ENCODE results near the gene CAST. TPM values are rescaled to one million over a fixed set of nuclear protein-coding genes. Genes with fewer than 3 reads are reported as not detected.

The CAST gene
- total RNA-seq, 4 donors from 2014 or later, result 292 to 347 (median 320) TPM

DNA sequence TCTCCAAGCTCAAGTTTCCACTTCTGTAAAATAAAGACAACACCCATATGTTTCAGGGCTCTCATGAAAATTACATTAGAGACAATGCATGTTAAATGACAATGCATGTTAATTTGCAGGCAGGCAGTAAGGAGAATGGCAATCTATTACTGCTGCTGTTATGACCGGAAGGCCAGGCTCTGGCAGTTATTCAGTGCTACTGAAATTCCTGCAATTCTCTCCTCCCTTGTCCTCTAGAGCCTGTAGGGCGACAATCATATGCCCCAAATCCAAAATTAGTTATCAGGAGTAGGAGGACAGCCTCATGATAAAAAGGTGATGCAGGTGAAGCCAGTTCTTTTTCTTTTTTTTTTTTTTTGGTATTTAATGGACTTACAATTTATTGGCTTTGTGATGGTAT is 42.2 kb upstream of the CAST start:
- ATAC-seq, result no peak
- H3K27ac ChIP-seq, result no peak overlapping the region
- WGBS, 2 donors (ENCODE audit: low coverage in 1 of 2), result 77 to 90% methylated on average over 2 of the region's 2 CpGs

DNA sequence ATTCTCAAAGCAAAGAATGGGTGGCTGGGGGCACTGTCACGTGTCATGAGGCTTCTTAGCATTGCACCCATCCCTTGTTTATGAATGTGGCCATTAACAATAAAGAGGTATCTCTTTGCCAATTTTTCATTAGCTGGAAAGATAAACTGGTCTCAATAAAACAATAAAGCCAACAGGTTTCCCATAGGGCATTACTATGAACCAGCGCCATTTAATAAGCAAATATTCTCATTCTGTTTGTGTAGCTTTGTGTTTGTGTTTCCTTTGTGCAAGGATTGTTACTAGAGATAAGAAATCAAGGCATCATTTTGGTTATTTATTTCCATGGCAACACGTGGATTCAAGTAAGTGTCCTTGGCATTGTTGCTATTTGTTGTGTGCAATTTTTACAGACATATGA is 37.6 kb upstream of the CAST start:
- H3K9me3 ChIP-seq, result no peaks in the 10 kb centered on the region
- H3K36me3 ChIP-seq, result no peaks in the 10 kb centered on the region
- no peak overlapping the region for H3K4me3 ChIP-seq
- TF ChIP-seq, protein P1, sequence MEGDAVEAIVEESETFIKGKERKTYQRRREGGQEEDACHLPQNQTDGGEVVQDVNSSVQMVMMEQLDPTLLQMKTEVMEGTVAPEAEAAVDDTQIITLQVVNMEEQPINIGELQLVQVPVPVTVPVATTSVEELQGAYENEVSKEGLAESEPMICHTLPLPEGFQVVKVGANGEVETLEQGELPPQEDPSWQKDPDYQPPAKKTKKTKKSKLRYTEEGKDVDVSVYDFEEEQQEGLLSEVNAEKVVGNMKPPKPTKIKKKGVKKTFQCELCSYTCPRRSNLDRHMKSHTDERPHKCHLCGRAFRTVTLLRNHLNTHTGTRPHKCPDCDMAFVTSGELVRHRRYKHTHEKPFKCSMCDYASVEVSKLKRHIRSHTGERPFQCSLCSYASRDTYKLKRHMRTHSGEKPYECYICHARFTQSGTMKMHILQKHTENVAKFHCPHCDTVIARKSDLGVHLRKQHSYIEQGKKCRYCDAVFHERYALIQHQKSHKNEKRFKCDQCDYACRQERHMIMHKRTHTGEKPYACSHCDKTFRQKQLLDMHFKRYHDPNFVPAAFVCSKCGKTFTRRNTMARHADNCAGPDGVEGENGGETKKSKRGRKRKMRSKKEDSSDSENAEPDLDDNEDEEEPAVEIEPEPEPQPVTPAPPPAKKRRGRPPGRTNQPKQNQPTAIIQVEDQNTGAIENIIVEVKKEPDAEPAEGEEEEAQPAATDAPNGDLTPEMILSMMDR (IDR thresholded peaks at IDR 0.05), result no peak
- TF ChIP-seq EP300 (IDR thresholded peaks at IDR 0.05) (no peak), POLR2AphosphoS5 (IDR thresholded peaks at IDR 0.05) (no peak)
- no peak for ATAC-seq
- H3K27me3 ChIP-seq, result no peaks in the 10 kb centered on the region
- H3K4me1 ChIP-seq, result no peaks in the 10 kb centered on the region
- no peak overlapping the region for H3K27ac ChIP-seq
- 65 to 81% methylated on average over 3 of the region's 3 CpGs for WGBS, 2 donors (ENCODE audit: low coverage in 1 of 2)

More for the DNA sequence above, 42.2 kb upstream of the CAST start:
- no peaks in the 10 kb centered on the region for H3K27me3 ChIP-seq
- peaks cover 0 to 6% (median 0%) of the 10 kb centered on the region in 3 donors for H3K4me1 ChIP-seq
- no peak for TF ChIP-seq POLR2A (IDR thresholded peaks at IDR 0.05)
- no peak for TF ChIP-seq POLR2AphosphoS5 (IDR thresholded peaks at IDR 0.05)
- TF ChIP-seq, protein P1 (IDR thresholded peaks at IDR 0.05), result no peak
- no peak for TF ChIP-seq EP300 (IDR thresholded peaks at IDR 0.05)
- no peaks in the 10 kb centered on the region for H3K36me3 ChIP-seq
- H3K4me3 ChIP-seq, result no peak overlapping the region
- H3K9me3 ChIP-seq, result no peaks in the 10 kb centered on the region

DNA sequence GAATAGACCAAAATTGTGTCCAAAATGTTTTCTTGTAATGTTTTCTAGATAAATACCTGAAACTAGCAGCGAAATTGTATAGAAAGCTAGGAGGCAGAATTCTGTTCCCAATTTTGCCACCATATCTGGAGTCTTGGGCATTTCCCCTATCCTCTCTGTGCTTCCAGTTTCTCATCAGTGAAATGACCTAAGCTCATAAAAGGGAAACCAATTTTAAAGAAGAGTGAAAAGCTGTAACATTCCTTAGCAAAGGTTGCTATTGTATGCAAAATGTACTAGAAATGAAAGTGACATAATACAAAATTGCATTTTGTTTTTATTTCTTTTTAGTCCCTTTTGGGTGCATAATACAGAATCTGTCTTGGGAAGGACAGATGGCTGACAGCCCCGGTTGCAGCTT is 36.8 kb upstream of the CAST start:
- Histone ChIP-seq H3K9me3 (no peaks in the 10 kb centered on the region), H3K4me3 (no peak overlapping the region), H3K27ac (no peak overlapping the region), H3K27me3 (no peaks in the 10 kb centered on the region), H3K36me3 (no peaks in the 10 kb centered on the region), H3K4me1 (no peaks in the 10 kb centered on the region)
- WGBS, 2 donors (ENCODE audit: low coverage in 1 of 2), result 78 to 88% methylated on average over 2 of the region's 2 CpGs
- TF ChIP-seq, protein P1 (IDR thresholded peaks at IDR 0.05), result no peak
- TF ChIP-seq EP300 (IDR thresholded peaks at IDR 0.05) (no peak), POLR2AphosphoS5 (IDR thresholded peaks at IDR 0.05) (no peak), POLR2A (IDR thresholded peaks at IDR 0.05) (no peak)
- ATAC-seq, result no peak

DNA sequence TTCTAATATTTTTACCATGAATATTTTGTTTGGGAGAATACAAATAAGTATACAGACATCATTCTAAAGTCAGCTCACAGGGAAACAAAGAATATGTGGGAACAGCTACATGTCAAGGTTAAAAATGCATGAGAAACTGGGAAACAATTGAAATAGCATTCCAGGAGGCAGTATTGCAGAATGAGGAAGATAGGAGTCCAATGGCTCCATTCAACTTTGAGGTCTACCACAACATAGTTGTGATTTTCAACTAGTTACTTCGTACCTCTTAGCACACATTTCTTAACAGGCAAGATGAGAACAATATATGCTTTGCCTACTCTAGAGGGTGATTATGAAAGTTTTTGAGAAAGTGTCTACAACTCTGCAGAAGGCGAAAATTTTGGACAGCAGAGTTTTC is 35.2 kb upstream of the CAST start:
- no peak overlapping the region for H3K27ac ChIP-seq
- TF ChIP-seq, protein P1 (IDR thresholded peaks at IDR 0.05), result no peak
- TF ChIP-seq EP300 (IDR thresholded peaks at IDR 0.05), result no peak
- TF ChIP-seq POLR2A (IDR thresholded peaks at IDR 0.05), result no peak
- no peak for TF ChIP-seq POLR2AphosphoS5 (IDR thresholded peaks at IDR 0.05)
- H3K4me1 ChIP-seq, result no peaks in the 10 kb centered on the region
- no peaks in the 10 kb centered on the region for H3K36me3 ChIP-seq
- H3K27me3 ChIP-seq, result no peaks in the 10 kb centered on the region
- H3K9me3 ChIP-seq, result no peaks in the 10 kb centered on the region
- no peak for ATAC-seq
- H3K4me3 ChIP-seq, result no peak overlapping the region
- WGBS, 2 donors (ENCODE audit: low coverage in 1 of 2), result 83 to 85% methylated on average over 2 of the region's 2 CpGs

DNA sequence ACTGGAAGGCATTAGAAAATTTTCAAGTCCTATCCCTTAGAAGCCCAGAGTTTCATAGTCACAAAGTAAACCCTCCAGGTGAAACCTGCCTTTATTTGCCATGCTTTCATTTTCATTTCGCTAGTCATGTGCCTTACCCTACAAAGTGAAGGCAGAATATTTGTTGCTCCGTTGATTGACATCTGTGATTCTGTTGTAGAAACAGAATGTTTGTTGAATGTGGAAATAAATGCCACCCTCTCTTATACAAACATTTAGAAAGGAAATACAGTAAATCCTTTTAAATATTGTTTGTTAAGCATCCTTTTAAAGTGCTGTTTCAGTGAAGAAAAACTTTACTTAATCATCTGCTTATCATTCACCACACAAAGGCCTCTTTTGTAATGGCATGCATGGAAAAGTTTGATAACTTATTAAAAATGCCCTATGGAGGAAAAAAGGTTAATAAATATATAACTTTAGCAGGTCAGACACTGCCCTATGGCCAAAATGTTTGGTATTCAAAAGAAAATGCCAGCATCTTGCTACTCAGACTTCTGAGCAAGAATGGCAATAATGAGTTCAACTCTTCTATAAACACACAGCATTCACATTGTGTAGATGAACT is 34.3 kb upstream of the CAST start:
- no peaks in the 10 kb centered on the region for H3K4me1 ChIP-seq

More for the DNA sequence above, 34.3 kb upstream of the CAST start:
- no peak overlapping the region for H3K4me3 ChIP-seq
- ATAC-seq, result no peak
- H3K9me3 ChIP-seq, result no peaks in the 10 kb centered on the region
- TF ChIP-seq EP300 (IDR thresholded peaks at IDR 0.05) (no peak), POLR2A (IDR thresholded peaks at IDR 0.05) (no peak), POLR2AphosphoS5 (IDR thresholded peaks at IDR 0.05) (no peak)
- TF ChIP-seq, protein P1 (IDR thresholded peaks at IDR 0.05), result no peak
- H3K36me3 ChIP-seq, result no peaks in the 10 kb centered on the region
- H3K27me3 ChIP-seq, result no peaks in the 10 kb centered on the region
- WGBS, 2 donors (ENCODE audit: low coverage in 1 of 2), result 94 to 96% methylated on average over 2 of the region's 2 CpGs
- H3K27ac ChIP-seq, result no peak overlapping the region
